Chondrocyte (in vitro differentiated cells): Measurements from ENCODE around the gene GIMAP5. TPM values are rescaled to one million over a fixed set of nuclear protein-coding genes. Genes with fewer than 3 reads are reported as not detected.

Experiments
- DNase-seq: peaks from one replicate; pipeline ENCODE4 v3.0.0; 2021; ENCODE audit warnings: mixed read lengths, low spot score
- H3K27ac Mint-ChIP-seq: one replicate; pipeline ENCODE4 v1.8.0; 2021; ENCODE audit warnings: mild to moderate bottlenecking, moderate library complexity, mixed read lengths; ENCODE audit not compliant: unreplicated experiment
- H3K27me3 Mint-ChIP-seq: 2 replicates; pipeline ENCODE4 v1.8.0; 2021; ENCODE audit warnings: low read depth, mixed read lengths
- H3K36me3 Mint-ChIP-seq: 2 replicates; pipeline ENCODE4 v1.8.0; 2021; ENCODE audit warnings: low read depth, mixed read lengths
- H3K4me1 Mint-ChIP-seq: 2 replicates; pipeline ENCODE4 v1.8.0; 2021; ENCODE audit warnings: low read depth, mild to moderate bottlenecking, mixed read lengths
- H3K4me3 Mint-ChIP-seq: one replicate; pipeline ENCODE4 v1.8.0; 2021; ENCODE audit warnings: mild to moderate bottlenecking, moderate library complexity, mixed read lengths; ENCODE audit not compliant: unreplicated experiment
- H3K9me3 Mint-ChIP-seq: 2 replicates; pipeline ENCODE4 v1.8.0; 2021; ENCODE audit warnings: low read depth, mixed read lengths
- total RNA-seq: library from RNA; stranded (reverse); gene quantifications from 3 replicates; pipeline ENCODE4 v1.2.1, GENCODE V29; 2021
- TF ChIP-seq, protein P1 (sequence below): fragments of 200-600 bp; sonication (generic); IDR thresholded peaks from 2 replicates; pipeline ENCODE4 v1.5.0; 2021; ENCODE audit warnings: antibody characterized with exemption, mild to moderate bottlenecking, moderate library complexity

Gene GIMAP5
- total RNA-seq, 1 donor from 2014 or later, result not detected

DNA sequence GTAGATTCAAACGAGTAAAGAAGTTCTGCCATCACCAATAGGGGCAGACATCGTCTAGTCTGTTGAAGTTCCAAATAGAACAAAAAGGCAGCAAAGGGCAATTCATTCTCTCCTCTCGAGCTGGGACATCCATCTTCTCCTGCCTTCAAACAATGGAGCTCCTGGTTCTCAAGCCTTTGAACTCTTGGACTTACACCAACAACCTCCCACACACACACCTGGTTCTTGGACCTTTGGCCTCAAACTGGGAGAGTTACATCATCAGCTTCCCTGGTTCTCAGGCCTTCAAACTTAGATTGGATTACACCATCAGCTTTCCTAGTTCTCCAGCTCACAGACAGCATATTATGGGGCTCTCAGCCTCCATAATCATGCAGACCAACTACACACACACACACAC, 9.8 kb upstream of the GIMAP5 start:
- H3K36me3 Mint-ChIP-seq, result no peaks in the 10 kb centered on the region
- H3K4me1 Mint-ChIP-seq, result no peaks in the 10 kb centered on the region
- H3K27me3 Mint-ChIP-seq, result no peaks in the 10 kb centered on the region
- H3K9me3 Mint-ChIP-seq, result peaks cover 23% of the 10 kb centered on the region
- no peak overlapping the region for H3K4me3 Mint-ChIP-seq
- TF ChIP-seq, protein P1, sequence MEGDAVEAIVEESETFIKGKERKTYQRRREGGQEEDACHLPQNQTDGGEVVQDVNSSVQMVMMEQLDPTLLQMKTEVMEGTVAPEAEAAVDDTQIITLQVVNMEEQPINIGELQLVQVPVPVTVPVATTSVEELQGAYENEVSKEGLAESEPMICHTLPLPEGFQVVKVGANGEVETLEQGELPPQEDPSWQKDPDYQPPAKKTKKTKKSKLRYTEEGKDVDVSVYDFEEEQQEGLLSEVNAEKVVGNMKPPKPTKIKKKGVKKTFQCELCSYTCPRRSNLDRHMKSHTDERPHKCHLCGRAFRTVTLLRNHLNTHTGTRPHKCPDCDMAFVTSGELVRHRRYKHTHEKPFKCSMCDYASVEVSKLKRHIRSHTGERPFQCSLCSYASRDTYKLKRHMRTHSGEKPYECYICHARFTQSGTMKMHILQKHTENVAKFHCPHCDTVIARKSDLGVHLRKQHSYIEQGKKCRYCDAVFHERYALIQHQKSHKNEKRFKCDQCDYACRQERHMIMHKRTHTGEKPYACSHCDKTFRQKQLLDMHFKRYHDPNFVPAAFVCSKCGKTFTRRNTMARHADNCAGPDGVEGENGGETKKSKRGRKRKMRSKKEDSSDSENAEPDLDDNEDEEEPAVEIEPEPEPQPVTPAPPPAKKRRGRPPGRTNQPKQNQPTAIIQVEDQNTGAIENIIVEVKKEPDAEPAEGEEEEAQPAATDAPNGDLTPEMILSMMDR, result no peak
- no peak overlapping the region for H3K27ac Mint-ChIP-seq
- DNase-seq, result no peak

- H3K36me3 Mint-ChIP-seq, result no peaks in the 10 kb centered on the region
- no peak overlapping the region for H3K4me3 Mint-ChIP-seq
- H3K4me1 Mint-ChIP-seq, result no peaks in the 10 kb centered on the region
- peaks cover 23% of the 10 kb centered on the region for H3K9me3 Mint-ChIP-seq
- no peak overlapping the region for H3K27ac Mint-ChIP-seq
- TF ChIP-seq, protein P1, result no peak
- no peaks in the 10 kb centered on the region for H3K27me3 Mint-ChIP-seq
- no peak for DNase-seq
Measured at GRCh38 chr7:150728011-150728410, 9.2 kb upstream of the GIMAP5 start.

DNA sequence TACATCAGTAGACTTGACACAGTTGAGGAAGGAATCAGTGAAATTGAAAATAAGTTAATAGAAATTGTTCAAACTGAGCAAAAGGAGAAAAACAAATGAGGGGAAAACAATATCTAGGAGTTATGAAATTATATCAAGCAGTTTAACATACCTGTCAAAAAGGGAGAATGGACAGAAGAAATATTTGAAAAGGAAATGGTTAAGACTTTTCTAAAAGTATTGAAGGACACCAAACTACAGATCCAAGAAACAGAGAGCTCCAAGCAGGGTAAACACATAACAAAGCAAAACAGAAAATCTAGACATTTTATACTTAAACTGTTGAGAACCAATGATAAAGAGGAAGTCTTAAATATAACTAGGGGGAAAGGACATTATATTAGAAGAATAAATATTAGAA, 8.6 kb upstream of the GIMAP5 start:
- TF ChIP-seq, protein P1, result no peak
- no peak for DNase-seq

DNA sequence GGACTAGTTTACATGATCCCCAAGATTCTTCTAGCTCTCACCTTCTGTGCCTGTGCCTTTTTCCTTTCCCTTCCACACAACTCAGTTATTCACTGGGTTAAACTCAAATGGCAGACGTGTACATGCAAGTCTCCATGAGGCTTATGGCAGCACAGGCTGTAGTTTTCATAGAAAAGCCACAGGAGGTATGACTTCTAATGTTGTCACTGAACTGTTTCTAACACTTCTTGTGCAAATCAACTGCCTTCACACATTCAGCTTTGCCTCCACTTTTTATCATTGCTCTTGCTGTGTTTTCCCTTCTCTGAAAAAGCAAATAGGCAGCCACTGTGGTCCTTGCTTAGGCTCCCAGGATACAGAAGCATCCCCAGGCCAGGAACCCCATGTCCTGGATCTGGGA, 5.3 kb upstream of the GIMAP5 start:
- Mint-ChIP-seq H3K9me3 (peaks cover 15% of the 10 kb centered on the region), H3K27me3 (peaks cover 2% of the 10 kb centered on the region), H3K36me3 (no peaks in the 10 kb centered on the region), H3K4me3 (no peak overlapping the region), H3K27ac (no peak overlapping the region), H3K4me1 (no peaks in the 10 kb centered on the region)
- no peak for DNase-seq
- TF ChIP-seq, protein P1, result no peak

More for the DNA sequence above, 8.6 kb upstream of the GIMAP5 start:
- H3K27me3 Mint-ChIP-seq, result no peaks in the 10 kb centered on the region
- H3K36me3 Mint-ChIP-seq, result no peaks in the 10 kb centered on the region
- peaks cover 23% of the 10 kb centered on the region for H3K9me3 Mint-ChIP-seq
- no peak overlapping the region for H3K4me3 Mint-ChIP-seq
- H3K27ac Mint-ChIP-seq, result no peak overlapping the region
- no peaks in the 10 kb centered on the region for H3K4me1 Mint-ChIP-seq

DNA sequence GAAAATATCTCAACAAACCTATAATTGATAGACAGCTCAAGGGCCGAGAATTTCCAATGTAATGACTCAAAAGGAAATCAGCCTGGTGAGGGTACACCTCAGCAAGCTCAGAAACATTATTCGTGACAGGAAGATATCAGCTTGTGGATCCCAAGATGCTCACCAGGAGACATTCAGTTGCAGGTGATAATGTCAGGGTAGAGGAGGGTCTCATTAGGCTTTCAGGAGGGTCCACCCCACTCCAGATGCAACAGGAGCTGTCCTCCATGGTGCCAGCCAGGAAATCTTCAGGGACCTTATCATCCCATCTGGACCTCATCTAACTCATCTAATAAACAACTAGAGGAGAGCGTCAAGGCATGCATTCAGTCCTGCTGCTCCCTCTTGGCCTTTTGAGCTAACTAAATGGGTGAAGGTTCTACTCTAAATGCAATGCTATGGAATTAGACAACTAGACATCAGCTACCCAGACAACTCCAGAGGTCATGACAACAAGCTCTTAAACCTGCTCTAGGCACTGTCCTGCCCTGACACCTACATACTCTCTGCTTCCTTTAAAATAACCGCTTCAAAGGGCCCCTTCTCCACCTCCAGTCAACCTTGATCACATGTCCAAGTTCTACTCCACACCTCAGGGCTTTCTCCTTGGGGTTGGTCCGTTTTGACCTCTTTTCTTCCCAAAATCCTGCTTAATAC, 4.3 kb upstream of the GIMAP5 start:
- H3K36me3 Mint-ChIP-seq, result no peaks in the 10 kb centered on the region
- no peaks in the 10 kb centered on the region for H3K4me1 Mint-ChIP-seq
- peaks cover 11% of the 10 kb centered on the region for H3K9me3 Mint-ChIP-seq
- H3K27ac Mint-ChIP-seq, result no peak overlapping the region
- DNase-seq, result no peak
- TF ChIP-seq, protein P1, result no peak
- peaks cover 2% of the 10 kb centered on the region for H3K27me3 Mint-ChIP-seq
- H3K4me3 Mint-ChIP-seq, result no peak overlapping the region
